GM18505 (cell line): Measurements from ENCODE around the gene CCDC192.
A peak's percentile ranks its signal among the peaks of the same experiment; 100 is the strongest.

Source experiments
- ATAC-seq: cut with Tn5 transposase; IDR thresholded peaks from one replicate; pipeline ENCODE4 v1.9.1; 2021; ENCODE audit not compliant: unreplicated experiment
- POLR2A ChIP-seq: IDR thresholded peaks from 4 replicates; pipeline ENCODE4 v1.6.1; 2011; ENCODE audit warnings: borderline replicate concordance; ENCODE audit not compliant: insufficient read depth, insufficient read length; ENCODE audit errors: extremely low read depth

CCDC192 gene

DNA sequence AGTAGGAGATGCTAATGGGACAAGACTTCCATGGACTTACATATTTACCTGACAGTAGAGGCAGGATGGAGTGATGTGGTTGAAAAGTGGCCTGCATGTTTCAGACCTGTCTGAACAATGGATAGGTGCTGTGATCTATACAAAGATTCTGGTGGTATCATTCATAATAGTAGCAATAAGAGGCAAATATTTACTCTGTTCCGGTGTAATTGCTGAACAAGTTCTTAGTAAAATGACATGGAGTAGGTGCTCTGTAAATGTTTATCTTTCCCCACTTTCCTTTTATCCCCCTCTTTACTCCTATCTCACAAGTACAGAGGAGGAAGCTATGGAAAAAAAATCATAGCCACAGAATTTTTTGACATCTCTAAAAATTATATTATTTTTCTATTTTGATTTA lies 221.4 kb downstream of the CCDC192 start:
- ATAC-seq, result no peak
- TF ChIP-seq POLR2A, result no peak

DNA sequence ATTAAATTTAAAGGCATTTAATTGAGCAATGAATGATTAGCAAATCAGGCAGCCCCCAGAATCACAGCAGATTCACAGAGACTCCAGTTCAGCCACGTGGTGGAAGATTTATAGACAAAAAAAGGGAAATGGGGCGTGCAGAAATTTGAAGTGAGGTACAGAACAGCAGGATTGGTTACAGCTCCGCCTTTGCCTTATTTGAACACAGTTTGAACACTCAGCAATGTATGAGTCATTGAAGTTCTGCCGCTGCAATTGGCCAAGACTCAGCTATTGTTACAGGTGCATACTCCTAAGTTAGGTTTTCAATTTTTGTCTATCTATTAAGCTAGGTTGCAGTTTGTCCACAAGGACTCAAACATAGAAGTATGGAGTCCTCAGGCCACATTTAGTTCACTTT lies 222.7 kb downstream of the CCDC192 start:
- ATAC-seq, result no peak
- TF ChIP-seq POLR2A, result no peak

DNA sequence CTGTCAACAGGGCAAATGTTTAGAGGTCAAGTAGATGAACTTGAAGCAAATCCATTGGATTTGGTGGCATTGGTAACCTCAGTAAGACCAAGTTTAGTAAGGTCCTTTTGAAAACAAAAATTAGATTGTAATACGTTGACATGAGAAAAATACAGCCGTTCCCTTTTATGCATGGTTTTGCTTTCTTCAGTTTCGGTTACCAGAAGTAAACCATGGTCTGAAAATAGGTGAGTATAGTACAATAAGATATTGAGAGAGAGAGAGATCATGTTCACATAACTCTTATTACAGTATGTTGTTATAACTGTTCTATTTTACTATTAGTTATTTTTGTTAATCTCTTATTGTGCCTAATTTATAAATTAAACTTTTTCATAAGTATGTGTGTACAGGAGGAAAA lies 223.8 kb downstream of the CCDC192 start:
- ATAC-seq, result no peak
- no peak for TF ChIP-seq POLR2A

DNA sequence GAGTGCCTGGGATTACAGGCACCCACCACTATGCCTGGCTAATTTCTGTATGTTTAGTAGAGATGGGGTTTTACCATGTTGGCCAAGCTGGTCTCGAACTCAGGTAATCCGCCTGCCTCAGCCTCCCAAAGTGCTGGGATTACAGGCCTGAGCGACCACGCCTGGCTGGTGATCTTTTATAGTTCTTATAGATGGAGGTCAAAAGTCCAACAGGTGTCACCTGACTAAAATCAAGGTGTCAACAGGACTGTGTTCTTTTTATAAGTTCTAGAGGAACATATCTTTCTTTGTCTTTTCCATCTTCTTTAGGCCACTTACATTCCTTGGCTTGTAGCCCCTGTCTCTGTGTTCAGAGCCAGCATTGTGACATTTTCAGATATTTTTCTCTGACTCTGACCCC lies 224.9 kb downstream of the CCDC192 start:
- no peak for TF ChIP-seq POLR2A
- ATAC-seq, result no peak

DNA sequence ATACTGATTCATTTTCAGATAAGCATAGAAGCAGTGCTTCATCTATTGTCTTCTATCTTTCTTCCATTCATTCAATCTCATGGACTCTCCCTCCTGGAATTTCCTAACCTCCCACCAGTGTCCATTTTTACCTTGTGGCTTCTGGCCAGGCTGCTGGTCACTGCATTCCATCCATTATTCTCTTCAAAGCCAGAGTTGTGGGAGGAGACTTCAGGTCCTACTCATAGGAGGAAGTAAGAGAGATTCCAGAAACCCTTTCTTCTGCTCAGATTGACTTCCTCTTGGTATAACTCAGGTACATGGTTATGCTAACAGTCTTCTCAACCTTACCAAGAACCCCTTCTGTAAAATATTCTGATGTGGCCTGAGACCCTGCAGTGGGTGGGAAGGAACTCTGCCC lies 227.1 kb downstream of the CCDC192 start:
- no peak for TF ChIP-seq POLR2A
- ATAC-seq, result no peak

DNA sequence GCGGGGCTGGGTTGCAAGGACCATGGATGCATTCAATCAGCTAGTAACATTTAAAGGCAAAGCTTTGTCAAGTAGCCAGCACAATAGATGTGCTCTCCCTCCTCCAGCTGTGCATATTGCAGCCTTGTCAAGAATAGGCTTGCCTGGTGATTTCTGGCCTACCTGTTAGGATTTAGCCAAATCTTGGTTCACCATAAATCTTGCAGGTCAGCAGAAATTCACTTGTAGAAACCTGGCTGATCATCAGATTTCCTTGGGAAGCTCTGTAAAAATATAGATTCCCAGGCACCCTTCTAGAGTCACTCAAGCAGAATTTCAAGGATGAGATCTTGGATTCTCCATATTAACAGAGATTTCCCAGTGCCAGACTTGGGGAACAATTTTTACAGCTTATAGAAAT lies 228.2 kb downstream of the CCDC192 start:
- TF ChIP-seq POLR2A, result no peak
- ATAC-seq, result no peak

DNA sequence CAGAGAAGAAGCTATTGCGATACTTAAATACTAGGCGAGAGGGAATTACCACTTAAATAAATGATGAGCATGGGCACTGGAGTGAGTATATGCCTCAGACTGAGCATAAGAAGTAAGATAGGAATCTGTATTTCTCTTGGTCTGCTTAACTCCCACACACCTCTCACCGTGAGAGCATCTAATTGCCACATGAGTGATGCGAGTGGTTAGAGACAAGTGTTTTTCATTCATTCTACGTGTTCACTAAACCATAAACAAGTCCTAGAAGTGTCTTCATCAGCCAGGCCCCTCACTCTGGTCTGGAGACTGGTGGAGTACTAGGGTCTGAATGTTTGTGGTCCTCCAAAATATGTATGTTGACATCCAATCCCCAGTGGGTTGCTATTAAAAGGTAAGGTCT lies 230.2 kb downstream of the CCDC192 start:
- ATAC-seq, result no peak
- no peak for TF ChIP-seq POLR2A

DNA sequence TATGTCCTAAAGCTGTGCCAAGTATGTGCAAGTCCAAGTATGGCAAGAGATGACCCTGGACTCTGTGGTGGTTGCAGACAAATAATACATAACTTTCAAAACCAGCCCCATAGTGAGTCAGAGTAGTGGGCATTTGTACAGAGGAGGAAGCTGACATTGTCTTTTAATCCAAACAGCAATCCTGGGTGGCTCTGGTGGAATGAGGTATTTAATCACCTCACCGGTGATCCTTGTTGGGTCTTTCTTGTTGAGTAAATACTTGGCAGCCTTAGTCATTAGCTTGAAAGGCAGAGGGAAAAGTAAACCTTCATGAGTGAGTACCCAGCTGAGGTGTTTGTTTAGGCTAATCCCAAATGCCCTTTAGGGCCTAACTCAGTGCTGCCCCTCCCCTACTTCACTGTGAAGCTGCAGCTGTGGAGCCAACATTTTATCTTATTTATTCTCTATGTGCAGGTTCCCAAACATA lies 231.6 kb downstream of the CCDC192 start:
- TF ChIP-seq POLR2A, result no peak
- ATAC-seq, result no peak

DNA sequence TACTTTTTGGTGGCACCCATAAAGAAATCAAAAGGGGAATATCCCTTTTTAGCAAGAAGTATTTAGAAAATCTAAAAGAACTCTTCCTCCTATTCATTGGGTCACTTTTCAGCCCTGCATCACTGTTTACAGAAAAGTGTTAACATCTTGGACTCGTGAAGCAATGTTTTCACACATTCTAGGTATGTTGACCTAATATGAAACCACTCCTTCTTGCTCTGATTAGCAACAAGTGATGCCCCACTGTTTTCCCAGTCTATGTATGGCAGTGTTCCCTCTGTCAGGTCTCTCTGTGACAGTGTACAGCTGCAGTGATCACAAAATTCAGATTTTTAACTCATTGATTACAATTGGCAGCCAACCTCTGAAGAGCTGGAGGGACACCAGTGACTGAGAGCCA lies 232.2 kb downstream of the CCDC192 start:
- no peak for TF ChIP-seq POLR2A
- ATAC-seq, result no peak

DNA sequence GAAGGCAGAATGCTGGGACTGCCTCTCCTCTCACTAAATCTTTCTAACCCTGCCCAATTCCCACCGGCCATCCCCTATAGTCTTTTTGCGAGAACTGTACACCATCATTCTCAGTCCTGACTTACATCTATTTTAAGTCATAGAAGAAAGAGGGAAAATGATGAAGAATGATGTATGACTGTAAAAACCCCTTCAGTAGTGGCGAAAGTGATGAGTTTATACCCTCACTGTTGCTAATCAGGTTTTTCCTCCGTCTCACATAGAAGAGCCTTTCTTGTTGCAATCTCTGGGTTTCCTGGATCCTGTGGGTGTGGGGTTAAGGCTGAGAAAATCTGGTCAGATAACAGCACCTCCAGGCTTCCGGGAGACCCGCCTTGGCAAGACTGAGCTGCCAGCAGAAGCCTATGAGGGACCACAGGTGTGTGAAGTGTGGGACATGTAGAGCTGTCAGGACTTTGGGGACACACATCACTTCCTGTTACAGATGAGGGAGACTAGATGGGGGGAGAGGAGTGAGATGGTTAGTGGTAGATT lies 233.3 kb downstream of the CCDC192 start:
- ATAC-seq, result peak; percentile 56

DNA sequence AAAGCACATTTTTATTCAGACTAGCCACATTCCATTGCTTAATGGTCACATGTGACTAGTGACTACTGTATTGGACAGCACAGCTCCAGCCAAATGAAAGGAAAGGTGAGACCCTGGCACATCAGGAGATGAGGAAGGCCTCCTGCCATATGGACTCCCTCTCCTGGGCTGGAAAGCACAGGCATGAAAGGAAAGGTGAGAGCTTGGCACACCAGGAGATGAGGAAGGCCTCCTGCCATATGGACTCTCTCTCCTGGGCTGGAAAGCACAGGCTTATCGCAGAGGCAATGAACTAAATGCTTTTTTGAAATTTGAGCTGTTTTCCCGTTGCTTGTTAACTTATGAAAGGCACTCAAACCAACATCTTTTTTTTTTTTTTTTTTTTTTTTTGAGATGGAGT lies 235.6 kb downstream of the CCDC192 start:
- no peak for TF ChIP-seq POLR2A
- no peak for ATAC-seq

More for the DNA sequence above, 233.3 kb downstream of the CCDC192 start:
- TF ChIP-seq POLR2A, result no peak

DNA sequence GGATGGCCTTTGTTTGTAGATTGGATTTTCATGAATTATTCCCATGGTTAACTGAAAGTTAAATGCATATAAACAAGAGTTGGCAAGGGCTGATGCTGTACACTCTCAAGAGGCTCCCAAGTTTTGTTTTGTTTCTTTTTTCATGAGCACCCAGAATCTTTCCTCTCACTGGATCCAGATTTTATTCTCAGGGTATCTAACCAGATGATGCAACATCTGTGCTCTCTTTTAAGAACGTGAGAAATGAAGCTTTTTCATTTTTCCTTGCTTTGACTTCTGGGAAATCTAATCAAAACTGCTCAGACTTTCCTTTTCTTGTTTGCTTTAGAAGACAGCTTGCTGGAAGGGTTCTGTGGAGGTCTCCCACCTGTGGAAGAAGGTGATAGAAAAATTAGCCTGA lies 237.7 kb downstream of the CCDC192 start:
- TF ChIP-seq POLR2A, result no peak
- no peak for ATAC-seq

DNA sequence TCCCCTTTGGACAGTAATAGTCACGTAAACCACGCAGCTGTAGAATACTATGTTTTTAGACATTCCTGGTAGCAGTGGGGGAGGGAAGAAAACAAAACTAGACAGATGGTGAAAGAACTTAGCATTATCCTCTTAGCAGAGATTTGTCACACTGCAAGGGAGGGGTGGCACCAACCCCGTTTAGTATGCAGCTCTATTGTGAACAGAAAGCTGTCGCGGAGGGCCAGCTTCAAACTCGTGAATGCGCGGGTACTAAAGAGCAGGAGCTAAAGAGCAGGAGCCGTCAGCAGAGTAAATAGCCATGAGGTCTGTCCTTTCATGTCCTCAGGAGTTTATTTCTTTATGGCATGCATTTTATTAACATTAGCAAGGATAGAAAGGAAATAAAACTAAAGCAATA lies 238.5 kb downstream of the CCDC192 start:
- TF ChIP-seq POLR2A, result no peak

DNA sequence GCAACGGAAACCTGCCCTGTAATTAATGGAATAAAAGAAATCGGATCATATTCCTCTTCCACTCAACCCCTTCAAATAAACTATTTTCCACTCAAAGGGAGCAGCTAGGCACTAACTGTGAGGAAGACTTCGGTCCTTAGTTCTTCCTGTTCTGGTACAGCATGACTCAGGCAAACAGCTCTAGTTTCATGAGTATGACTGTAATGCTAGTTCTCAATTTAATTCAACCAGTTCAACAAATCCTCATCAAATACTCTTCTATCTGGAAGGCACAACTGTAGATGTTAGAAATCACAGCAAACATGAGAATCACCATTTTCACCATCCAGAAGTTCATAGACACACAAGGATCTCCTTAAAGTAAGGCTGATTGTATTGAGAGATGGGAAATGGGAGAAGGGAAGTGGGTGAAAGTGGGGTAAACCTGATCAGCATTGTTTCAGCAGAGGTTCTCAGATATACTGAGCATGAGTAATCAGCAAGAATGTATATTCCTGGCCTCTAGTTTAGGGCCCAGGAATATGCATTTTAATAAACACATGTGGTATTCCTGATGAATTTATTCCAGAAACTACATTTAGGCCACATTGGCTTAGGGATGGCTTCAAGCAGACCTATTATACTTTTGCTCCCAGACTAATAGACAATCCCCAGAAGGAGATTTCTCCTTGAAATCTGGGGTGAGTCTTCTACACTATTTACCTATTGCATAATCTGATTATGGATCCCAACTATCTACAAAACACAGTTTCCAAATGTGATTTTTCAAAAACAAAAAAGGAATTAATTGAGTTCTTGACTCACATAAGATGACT lies 239.3 kb downstream of the CCDC192 start:
- ATAC-seq, result no peak
- no peak for TF ChIP-seq POLR2A

More for the DNA sequence above, 238.5 kb downstream of the CCDC192 start:
- no peak for ATAC-seq

DNA sequence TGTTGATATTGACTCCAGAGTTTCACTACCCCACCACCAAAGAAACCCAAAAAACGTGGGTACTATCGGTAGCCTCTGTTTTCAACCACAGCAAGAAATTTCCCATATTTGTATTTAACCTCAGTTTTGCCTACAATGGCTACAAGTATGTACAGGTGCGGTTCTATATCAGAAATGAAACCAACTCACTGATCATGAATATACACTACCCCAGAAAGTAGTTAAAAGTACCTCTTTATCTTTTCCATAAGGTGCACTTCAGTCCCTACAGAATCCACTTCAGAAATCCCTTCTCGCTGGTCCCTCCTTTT lies 239.8 kb downstream of the CCDC192 start:
- TF ChIP-seq POLR2A, result no peak
- no peak for ATAC-seq

DNA sequence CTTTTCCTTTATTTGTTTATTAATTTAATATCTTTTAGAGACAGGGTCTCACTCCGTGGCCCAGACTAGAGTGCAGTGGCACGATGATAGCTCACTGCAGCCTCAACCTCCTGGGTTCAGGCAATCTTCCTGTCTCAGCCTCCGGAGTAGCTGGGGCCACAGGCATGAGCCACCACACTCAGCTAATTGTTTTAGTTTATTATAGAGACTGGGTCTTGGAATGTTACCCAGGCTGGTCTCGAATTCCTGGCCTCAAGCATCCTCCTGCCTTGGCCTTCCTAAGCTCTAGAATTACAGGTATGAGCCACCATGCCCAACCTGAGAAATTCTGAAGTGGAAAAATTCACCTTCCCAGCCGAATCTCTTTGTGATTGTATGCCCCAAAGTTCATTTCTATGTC lies 240.9 kb downstream of the CCDC192 start:
- TF ChIP-seq POLR2A, result no peak
- no peak for ATAC-seq

DNA sequence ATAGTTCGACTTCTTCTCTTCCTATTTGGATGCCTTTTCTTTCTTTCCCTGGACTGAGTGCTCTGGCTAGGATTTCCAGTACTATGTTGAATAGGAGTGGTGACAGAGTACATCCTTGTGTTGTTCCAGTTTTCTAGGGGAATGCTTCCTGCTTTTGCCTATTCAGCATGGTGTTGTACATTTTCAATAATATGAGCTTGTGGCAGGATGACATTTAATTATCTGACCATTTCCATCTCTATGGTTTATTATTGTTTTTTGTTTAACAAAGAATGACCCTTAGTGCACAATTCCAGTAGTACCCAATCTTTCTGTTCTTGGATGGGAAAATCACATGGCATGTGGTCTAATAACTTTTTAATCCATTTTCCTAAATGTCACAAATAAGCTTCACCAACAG lies 244.8 kb downstream of the CCDC192 start:
- no peak for TF ChIP-seq POLR2A
- ATAC-seq, result no peak
